HG03342 (cell line): ENCODE data around the gene KCNN2.
A peak's percentile ranks its signal among the peaks of the same experiment; 100 is the strongest.
"Not testable (repeated sequence)": the region's sequence is repeated elsewhere in the genome, so short reads cannot be mapped to it uniquely, and the experiment has no call there.

Experiments
- ATAC-seq: cut with Tn5 transposase; IDR thresholded peaks from one replicate; pipeline ENCODE4 v1.9.1; 2021; ENCODE audit warnings: mild to moderate bottlenecking, moderate library complexity; ENCODE audit not compliant: unreplicated experiment

The KCNN2 gene

GRCh38 chr5:114418176-114419066 lies 56.6 kb downstream of the KCNN2 start:
- peak; percentile 100 for ATAC-seq

- ATAC-seq = peak; percentile 30
Observed at GRCh38 chr5:114419067-114419388, 57.2 kb downstream of the KCNN2 start.

- ATAC-seq = no peak
Observed at GRCh38 chr5:114419959-114420358, 58.1 kb downstream of the KCNN2 start.

DNA sequence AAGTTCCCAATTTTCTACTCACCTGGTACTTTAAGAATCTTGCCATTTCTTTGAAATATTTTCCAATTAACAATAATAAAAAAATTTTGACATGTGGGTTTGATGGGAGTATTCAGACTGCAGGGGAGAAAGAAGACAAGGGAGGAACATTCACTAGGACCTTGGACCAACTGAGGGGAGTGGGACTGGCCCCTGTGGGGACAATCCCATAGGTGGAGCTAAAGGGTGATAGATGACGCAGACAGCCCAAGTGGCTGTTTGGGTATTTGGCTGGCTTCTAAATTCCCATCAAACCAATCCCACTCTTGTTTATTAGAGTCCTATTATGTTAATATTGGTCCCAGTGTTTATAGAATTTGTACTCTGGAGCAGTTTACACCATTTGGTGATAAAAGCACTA lies 65.3 kb downstream of the KCNN2 start:
- ATAC-seq = no peak

GRCh38 chr5:114430532-114430931 lies 68.7 kb downstream of the KCNN2 start:
- ATAC-seq = no peak

DNA sequence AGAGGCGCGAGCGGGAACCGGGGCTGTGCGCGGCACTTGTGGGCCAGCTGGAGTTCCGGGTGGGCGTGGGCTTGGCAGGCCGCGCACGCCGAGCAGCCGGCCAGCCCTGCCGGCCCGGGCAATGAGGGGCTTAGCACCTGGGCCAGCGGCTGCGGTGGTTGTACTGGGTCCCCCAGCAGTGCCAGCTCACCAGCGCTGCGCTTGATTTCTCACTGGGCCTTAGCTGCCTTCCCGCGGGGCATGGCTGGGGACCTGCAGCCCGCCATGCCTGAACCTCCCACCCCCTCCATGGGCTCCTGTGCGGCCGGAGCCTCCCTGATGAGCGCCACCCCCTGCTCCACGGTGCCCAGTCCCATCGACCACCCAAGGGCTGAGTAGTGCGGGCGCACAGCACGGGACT lies 70.8 kb downstream of the KCNN2 start:
- not testable (repeated sequence) for ATAC-seq

GRCh38 chr5:114434396-114435219 lies 72.7 kb downstream of the KCNN2 start:
- ATAC-seq = no peak

DNA sequence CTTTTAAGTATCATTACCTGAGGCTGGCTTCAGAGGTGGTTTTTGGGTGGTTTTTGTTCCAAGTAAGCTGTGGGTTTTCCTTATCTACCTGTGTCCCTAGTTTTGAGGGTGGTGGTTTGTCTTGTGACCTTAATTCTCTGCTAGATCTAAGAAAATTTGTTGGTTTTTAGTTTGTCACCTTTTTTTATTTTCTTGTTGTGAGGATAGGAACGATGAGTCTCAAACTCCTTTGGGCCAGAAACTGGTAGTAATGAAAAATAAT lies 73.3 kb downstream of the KCNN2 start:
- no peak for ATAC-seq

GRCh38 chr5:114435885-114436299 lies 74.0 kb downstream of the KCNN2 start:
- peak; percentile 78 for ATAC-seq

GRCh38 chr5:114437936-114438335 lies 76.1 kb downstream of the KCNN2 start:
- no peak for ATAC-seq

GRCh38 chr5:114438471-114438870 lies 76.6 kb downstream of the KCNN2 start:
- no peak for ATAC-seq

DNA sequence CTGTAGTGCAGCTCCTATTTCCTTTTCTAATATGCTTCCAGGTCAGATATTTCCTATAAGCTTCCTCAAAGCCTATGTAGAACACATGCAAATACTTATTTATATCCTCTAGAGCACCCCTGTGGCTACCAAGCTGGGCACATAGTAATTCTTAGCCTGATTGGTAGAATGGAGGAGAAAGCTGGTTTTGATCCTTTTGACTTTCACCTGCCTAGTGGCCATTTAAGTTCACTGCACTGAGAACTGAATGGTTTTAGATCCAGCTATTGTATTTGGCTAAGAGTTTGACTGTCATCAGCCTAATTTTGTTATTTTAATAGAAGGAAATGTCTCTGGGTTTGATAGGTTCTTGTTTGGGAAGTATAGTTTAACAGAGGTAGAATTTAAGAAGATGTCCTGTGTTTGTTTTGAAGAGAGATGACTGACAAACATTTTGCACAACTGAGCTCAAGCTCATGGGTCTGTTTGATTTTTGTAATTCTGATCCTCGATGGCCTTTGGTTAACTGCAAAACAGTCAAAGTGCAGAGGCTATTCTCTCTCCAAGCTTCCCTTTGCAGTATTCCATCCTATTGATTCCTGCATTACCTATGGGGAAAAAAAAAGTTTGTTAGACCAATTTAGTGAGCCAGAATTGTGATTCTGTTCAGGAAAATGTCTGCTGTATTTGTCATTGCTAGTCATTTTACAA lies 85.4 kb downstream of the KCNN2 start:
- peak; percentile 49 for ATAC-seq

DNA sequence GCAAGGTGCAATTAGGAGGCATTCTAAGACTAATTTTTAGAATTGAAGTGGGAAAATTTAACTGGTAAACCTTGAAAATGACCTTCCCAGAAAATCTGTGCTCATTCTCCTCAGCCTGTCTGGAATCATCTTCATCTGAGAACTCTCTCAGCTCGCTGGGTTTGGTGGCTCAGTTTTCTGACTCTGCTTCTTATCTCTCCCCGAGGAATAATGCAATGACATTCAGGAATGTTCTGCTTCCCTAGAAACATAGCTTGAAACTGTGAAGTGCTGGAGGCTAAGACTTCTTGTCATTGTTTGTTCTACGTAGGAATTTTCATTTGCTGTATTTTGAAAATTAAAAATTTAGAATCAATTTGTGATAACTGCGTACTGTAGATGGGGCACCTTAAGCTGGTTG lies 86.6 kb downstream of the KCNN2 start:
- no peak for ATAC-seq

DNA sequence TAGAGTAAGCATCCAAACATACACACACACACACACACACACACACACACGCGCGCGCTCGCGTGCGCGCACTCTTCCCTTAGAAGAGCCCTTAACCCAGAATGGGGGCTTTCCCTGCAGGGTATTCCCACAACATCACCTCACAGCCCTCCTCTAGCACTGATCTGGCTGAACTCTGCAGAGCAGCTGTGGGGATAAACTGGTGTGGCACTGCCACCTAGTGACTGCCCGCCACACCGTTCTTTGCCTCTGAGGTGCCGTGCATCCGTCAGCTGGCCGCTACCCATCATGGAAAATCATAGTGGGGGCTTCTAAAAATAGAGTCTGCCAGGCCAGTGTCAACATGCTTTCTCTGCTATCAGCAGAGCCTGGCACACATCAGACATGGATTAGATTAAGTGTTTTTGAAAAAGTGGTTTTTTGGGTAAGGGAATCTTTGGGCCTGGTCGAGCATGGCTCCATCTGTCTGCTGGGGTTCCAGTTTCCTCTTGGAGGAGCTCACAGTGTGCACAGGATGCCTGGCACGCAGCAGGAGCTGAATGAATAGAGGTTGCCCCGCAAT lies 88.1 kb downstream of the KCNN2 start:
- peak; percentile 96 for ATAC-seq

- no peak for ATAC-seq
Observed at GRCh38 chr5:114450437-114450836, 88.6 kb downstream of the KCNN2 start.

DNA sequence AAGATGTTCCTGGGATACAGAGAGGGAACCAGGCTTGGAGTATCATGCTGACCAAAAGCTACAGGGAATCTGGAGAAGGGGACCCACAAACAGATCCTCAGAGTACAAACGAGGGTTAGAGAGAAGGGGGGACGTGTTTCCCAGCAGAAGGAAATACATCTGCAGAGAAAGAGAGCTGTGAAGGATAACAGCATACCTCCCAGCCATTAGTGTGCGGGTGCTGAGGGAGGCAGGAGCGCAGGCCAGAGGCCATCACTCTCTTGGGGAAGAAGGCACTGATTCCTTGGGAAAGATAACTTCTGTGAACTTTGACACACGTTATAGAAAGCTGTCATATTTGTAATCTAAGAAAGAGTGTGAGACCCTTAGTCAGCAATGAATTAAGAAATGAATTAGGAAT lies 96.9 kb downstream of the KCNN2 start:
- ATAC-seq = no peak

GRCh38 chr5:114467171-114467570 lies 105.3 kb downstream of the KCNN2 start:
- ATAC-seq = no peak

GRCh38 chr5:114467729-114468128 lies 105.9 kb downstream of the KCNN2 start:
- ATAC-seq = no peak

DNA sequence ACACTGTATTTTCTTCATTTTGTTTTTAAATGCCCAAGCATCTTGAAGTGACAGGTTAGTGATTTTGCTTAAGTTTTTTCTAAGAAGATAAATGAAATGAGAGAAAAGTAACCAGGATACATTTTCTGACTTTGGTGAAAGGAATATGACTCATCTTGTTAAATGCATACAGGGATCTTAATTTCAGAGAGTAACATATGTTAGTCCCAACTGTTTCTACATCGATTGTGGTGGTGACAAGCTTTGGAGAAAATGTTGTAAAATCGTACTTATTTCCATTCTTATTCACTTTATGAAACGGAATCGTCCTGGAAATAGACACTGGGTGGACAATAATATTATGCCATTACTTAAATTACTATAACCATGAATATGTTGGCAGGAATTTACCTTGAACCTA lies 107.5 kb downstream of the KCNN2 start:
- no peak for ATAC-seq

GRCh38 chr5:114471529-114471928 lies 109.7 kb downstream of the KCNN2 start:
- ATAC-seq = no peak

DNA sequence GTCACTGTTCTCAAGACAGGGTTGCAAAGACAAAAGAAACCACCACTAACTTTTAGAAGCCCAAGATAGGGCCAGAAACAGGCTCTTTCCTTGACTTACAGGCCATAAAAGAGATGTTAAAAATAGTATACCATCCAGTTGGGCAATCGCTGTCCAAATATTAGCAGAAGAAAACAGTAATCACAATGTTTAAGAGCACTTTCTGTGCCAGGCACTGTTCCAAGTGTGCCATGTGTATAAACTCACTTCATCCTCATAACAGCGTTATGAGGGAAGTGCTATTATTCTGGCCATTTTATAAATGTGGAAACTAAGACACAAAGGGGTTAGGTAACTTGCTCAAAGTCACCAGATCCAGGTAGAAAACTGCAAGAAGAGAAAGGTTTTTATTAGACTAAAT lies 111.7 kb downstream of the KCNN2 start:
- ATAC-seq = no peak
